A172 (cell line): Measurements from ENCODE around the gene DMRTC2. TPM values are rescaled to one million over a fixed set of nuclear protein-coding genes. Genes with fewer than 3 reads are reported as not detected.
A peak's percentile ranks its signal among the peaks of the same experiment; 100 is the strongest.

Source experiments
- DNase-seq: peaks from one replicate; pipeline ENCODE4 v3.0.0-alpha.2; 2015; ENCODE audit warnings: low spot score
- total RNA-seq: library from RNA; depleted of rRNA; stranded (reverse); fragments of >200 nt; shearing (Covaris generic); gene quantifications from 2 replicates; pipeline ENCODE4 v1.2.3, GENCODE V29; 2014

Gene DMRTC2
- total RNA-seq, 1 experiment from 2014 or later, result not detected

- no peak for DNase-seq
Observed at GRCh38 chr19:41847351-41848105, 2.7 kb downstream of the DMRTC2 start.

- DNase-seq, result no peak
Observed at GRCh38 chr19:41848666-41849065, 3.8 kb downstream of the DMRTC2 start.

GRCh38 chr19:41849067-41849466 lies 4.2 kb downstream of the DMRTC2 start:
- no peak for DNase-seq

GRCh38 chr19:41850381-41850780 lies 5.5 kb downstream of the DMRTC2 start:
- DNase-seq, result no peak

- no peak for DNase-seq
Observed at GRCh38 chr19:41851456-41851855, 6.6 kb downstream of the DMRTC2 start.

GRCh38 chr19:41853344-41853743 lies 8.5 kb downstream of the DMRTC2 start:
- no peak for DNase-seq

- no peak for DNase-seq
Observed at GRCh38 chr19:41853768-41854167, 8.9 kb downstream of the DMRTC2 start.

GRCh38 chr19:41859213-41859617 lies 14.4 kb downstream of the DMRTC2 start:
- DNase-seq, result no peak

GRCh38 chr19:41859618-41860418 lies 15.0 kb downstream of the DMRTC2 start, which contains the start of gene RPS19:
TSS of gene RPS19 (plus strand) at chr19:41860255. CDS start at chr19:41860775, 520 bp downstream.
- peak; percentile 98 for DNase-seq

- DNase-seq, result no peak
Observed at GRCh38 chr19:41860419-41861115, 15.7 kb downstream of the DMRTC2 start.

- no peak for DNase-seq
Observed at GRCh38 chr19:41861116-41861768, 16.4 kb downstream of the DMRTC2 start.

- DNase-seq, result no peak
Observed at GRCh38 chr19:41861846-41862245, 17.0 kb downstream of the DMRTC2 start.

- no peak for DNase-seq
Observed at GRCh38 chr19:41862445-41862986, 17.7 kb downstream of the DMRTC2 start.

GRCh38 chr19:41863209-41863931 lies 18.5 kb downstream of the DMRTC2 start:
- DNase-seq, result no peak

- DNase-seq, result no peak
Observed at GRCh38 chr19:41864374-41864773, 19.5 kb downstream of the DMRTC2 start.

GRCh38 chr19:41866284-41866683 lies 21.4 kb downstream of the DMRTC2 start:
- no peak for DNase-seq

GRCh38 chr19:41868120-41868988 lies 23.5 kb downstream of the DMRTC2 start:
- no peak for DNase-seq

- no peak for DNase-seq
Observed at GRCh38 chr19:41868989-41869300, 24.1 kb downstream of the DMRTC2 start.

GRCh38 chr19:41869374-41869955 lies 24.6 kb downstream of the DMRTC2 start:
- no peak for DNase-seq
